ENCODE results near the gene PTPN13.

DNA sequence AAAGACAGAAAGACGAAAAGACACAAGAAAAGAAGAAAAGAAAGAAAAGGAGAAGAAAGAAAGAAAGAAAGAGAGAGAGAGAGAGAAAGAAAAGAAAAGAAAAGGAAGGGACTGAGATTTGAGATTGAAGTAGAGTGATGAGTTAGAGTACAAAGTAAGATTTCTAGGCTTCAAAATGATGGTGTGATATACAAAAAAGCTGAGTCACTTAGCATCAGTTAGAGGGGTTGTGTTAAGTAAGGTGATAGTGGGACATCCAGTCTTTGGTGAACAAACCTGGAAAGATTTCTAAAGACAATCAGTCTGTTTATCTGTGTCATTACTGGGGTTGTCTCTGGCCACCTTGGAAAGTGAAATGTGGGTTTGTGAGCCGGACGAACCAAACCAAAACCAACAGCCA, 241.6 kb downstream of the PTPN13 start:
- TF ChIP-seq, protein P1, sequence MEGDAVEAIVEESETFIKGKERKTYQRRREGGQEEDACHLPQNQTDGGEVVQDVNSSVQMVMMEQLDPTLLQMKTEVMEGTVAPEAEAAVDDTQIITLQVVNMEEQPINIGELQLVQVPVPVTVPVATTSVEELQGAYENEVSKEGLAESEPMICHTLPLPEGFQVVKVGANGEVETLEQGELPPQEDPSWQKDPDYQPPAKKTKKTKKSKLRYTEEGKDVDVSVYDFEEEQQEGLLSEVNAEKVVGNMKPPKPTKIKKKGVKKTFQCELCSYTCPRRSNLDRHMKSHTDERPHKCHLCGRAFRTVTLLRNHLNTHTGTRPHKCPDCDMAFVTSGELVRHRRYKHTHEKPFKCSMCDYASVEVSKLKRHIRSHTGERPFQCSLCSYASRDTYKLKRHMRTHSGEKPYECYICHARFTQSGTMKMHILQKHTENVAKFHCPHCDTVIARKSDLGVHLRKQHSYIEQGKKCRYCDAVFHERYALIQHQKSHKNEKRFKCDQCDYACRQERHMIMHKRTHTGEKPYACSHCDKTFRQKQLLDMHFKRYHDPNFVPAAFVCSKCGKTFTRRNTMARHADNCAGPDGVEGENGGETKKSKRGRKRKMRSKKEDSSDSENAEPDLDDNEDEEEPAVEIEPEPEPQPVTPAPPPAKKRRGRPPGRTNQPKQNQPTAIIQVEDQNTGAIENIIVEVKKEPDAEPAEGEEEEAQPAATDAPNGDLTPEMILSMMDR (IDR thresholded peaks at IDR 0.05) = no peak
- TF ChIP-seq POLR2A (IDR thresholded peaks at IDR 0.05) = no peak
